Fibroblast of upper back skin (primary cell): Measurements from ENCODE around the gene TRIM40.
"Not testable (repeated sequence)": the region's sequence is repeated elsewhere in the genome, so short reads cannot be mapped to it uniquely, and the experiment has no call there.

Source experiments
- DNase-seq: peaks from one replicate; pipeline ENCODE4 v3.0.0-alpha.2; 2013

The TRIM40 gene

DNA sequence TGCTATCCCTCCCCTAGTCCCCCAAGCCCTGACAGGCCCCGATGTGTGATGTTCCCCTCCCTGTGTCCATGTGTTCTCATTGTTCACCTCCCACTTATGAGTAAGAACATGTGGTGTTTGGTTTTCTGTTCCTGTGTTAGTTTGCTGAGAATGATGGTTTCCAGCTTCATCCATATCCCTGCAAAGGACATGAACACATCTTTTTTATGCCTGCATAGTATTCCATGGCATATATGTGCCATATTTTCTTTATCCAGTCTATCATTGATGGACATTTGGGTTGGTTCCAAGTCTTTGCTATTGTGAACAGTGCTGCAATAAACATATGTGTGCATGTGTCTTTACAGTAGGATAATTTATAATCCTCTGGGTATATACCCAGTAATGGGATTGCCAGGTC, 29.3 kb downstream of the TRIM40 start:
- not testable (repeated sequence) for DNase-seq

DNA sequence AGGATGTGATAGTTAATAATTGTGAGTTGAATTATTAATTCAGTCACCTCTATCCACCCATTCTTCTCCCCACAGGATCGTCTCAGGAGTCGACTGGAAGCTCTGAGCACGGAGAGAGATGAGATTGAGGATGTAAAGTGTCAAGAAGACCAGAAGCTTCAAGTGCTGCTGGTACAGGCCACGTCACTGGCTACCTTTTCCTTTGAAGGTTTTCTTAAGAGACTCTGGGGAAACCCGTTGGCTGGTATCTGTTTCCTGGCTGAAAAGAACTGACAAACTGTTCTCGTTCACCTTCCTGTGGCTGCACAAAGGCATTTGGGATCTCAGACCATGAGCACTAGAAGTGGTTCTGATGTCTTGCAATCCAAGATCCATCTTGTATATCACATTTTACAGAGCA, 31.2 kb downstream of the TRIM40 start:
- no peak for DNase-seq

DNA sequence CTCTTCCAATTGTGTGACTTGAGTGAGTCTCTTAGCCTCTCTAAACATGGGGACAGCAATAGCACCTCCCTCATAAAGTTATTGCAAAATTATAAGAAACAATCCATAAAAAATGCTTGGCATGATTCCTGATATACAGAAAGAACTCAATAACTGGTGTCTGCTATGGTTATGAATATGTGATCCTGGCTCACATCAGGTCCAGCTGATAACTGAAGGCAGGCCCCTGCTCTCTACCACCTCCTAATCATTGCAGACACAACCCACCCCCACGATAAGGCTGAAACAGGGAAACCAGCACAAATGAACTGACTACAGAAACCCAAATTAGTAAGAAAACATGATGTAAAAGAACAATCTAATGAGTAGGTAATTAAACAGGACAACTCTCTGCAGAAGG, 32.8 kb downstream of the TRIM40 start:
- no peak for DNase-seq

DNA sequence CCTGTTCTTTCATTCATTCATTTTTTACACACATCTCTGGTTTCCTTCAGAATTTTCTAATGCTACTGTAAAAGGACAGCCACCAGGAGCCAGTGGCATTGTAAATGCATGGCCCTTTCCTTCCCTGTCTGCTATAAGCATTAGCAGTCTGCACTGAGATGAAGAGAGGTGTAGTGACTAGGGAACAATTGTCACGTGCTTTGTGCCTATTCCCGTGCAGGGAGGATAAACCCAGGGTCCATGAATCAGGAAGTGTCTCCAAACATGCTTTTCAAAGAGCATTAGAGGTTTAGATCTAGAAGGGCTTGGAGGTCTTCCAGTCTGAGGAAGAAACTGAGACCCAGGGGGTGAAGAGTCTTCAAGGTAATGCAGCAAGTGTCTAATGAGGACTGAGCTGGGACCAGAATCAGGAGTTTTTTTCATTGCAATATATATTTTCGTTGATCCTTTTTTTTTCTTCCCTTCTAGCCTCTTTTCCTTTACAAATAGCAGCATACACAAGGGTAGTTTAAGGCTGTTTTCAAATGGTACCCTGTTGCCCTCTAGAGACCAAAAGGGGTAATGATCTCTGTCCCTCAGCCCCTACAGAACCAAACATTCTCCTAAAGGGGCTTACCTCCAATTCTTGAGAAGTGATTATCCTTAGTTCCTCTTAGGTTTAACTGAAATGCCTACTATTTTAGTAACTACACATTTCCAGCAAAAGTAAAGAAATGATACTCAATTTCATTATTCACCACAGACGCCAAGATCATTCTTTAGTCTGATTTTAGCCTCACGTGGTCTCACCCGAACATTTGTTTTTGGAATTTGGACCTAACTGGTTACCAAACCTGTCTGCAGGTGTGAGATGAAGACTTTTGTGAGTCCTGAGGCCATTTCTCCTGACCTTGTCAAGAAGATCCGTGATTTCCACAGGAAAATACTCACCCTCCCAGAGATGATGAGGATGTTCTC, 34.0 kb downstream of the TRIM40 start:
- peak; percentile 56 for DNase-seq

GRCh38 chr6:30171677-30172471, 35.9 kb downstream of the TRIM40 start:
- DNase-seq, result no peak

- DNase-seq, result no peak
Measured at GRCh38 chr6:30172681-30173080, 36.7 kb downstream of the TRIM40 start.

- DNase-seq, result no peak
Measured at GRCh38 chr6:30175765-30176164, 39.8 kb downstream of the TRIM40 start.

DNA sequence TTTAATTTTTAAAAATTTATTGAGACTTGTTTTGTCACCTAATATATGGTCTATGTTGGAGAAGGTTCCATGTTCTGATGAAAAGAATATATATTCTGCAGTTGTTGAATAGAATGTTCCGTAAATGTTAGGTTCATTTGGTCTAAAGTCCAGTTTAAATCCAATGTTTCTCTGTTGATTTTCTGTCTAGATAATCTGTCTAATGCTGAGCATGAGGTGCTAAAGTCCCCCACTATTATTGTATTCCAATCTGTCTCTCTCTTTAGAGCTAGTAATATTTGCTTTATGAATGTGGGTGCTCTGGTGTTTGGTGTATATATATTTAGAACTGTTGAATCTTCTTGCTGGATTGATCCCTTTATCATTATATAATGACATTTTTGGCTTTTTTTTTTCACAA, 42.9 kb downstream of the TRIM40 start:
- DNase-seq, result no peak

- DNase-seq, result no peak
Measured at GRCh38 chr6:30180145-30180544, 44.2 kb downstream of the TRIM40 start.

DNA sequence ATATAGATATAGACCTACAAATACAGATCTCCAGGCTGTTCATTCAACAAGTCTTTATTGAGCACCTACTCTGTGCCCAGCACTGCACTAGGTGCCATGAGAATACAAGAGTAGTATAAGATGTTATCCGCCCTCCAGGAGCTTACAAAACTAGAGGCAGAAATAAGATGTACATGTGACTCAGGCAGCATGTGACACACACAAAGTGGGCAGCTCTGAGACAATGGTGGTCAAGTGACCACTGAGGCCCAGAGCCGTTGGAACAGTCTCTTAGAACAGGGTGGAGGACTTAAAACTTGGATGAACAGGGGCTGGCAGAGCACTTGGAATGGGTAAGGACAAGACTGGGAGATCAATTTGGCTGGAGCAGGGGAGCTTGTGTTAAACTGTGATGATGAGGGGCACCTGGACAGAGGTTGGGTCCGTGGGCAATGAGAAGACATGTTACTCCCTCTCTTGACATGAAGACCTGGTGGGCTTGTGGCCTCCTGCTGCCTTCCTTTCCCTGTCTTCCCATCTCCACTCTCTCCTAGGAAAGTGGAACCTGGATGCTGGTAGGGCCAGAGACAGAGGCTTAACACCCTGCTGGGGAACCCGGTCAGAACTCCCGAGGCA, 48.6 kb downstream of the TRIM40 start:
- DNase-seq, result no peak

DNA sequence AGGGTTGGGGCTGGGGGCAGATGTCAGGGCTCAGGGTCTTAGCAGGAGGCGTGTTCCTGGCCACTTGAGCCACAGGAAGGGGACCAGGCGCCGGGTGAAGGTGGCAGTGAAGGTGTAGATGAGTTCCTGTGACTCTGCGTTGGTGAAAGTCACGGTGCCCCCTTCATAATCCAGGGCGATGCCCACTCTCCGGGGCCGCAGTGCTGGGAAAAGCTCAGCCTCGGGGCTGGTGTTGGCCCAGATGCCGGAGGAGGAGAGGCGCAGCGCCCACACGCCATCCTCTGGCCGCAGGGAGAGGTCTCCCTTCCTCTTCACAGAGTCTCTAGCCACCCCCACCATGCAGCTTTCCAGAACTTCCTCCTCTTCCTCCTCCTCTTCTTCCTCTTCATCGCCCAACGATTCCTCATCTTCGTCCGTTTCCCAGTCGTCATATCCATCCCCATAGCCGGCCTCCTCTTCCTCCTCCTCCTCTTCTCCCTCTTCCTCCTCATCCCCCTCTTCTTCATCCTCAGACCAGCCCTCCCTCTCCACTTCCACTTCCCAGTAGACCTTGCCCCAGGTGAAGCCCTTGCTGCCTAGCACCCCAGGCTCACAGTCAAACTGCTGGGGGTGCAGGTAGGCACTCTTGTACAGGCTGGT, 50.0 kb downstream of the TRIM40 start:
- DNase-seq, result no peak

- no peak for DNase-seq
Measured at GRCh38 chr6:30188541-30188940, 52.6 kb downstream of the TRIM40 start.

- no peak for DNase-seq
Measured at GRCh38 chr6:30192076-30192475, 56.1 kb downstream of the TRIM40 start.

GRCh38 chr6:30194797-30195690, 59.1 kb downstream of the TRIM40 start:
- no peak for DNase-seq

- no peak for DNase-seq
Measured at GRCh38 chr6:30195951-30196350, 60.0 kb downstream of the TRIM40 start.

GRCh38 chr6:30196376-30196775, 60.4 kb downstream of the TRIM40 start:
- DNase-seq, result no peak
